Cardiac fibroblast (primary cell): ENCODE data around the gene CCDC136.

Source experiments
- DNase-seq, 2 donors: peaks; one replicate each; pipeline versions ENCODE4 v3.0.0 to v3.0.0-alpha.2; 2010; ENCODE audit warnings: low read depth in 2 of 2
- H3K4me3 ChIP-seq, 2 donors: replicated peaks in 1 of 2; 1 replicate in 1 of 2; 2 replicates in 1 of 2; pipeline ENCODE4 v1.5.1; 2011; ENCODE audit warnings: low read depth in 2 of 2, low read length in 2 of 2, mild to moderate bottlenecking in 2 of 2, moderate library complexity in 1 of 2
- CTCF ChIP-seq: IDR thresholded peaks from one replicate; pipeline ENCODE4 v1.5.1; 2011; ENCODE audit warnings: low read depth, mild to moderate bottlenecking, low read length, inconsistent platforms

The CCDC136 gene

GRCh38 chr7:128844777-128845311 is 53.1 kb downstream of the CCDC136 start:
- DNase-seq = no peak
- H3K4me3 ChIP-seq = no peak overlapping the region
- TF ChIP-seq CTCF = no peak

- no peak for TF ChIP-seq CTCF
- no peak for DNase-seq
- no peak overlapping the region for H3K4me3 ChIP-seq
Observed at GRCh38 chr7:128845475-128845874, 53.7 kb downstream of the CCDC136 start.

GRCh38 chr7:128845987-128846386 is 54.2 kb downstream of the CCDC136 start:
- H3K4me3 ChIP-seq = no peak overlapping the region
- TF ChIP-seq CTCF = no peak

GRCh38 chr7:128846781-128847444 is 55.1 kb downstream of the CCDC136 start:
- DNase-seq = no peak
- no peak overlapping the region for H3K4me3 ChIP-seq

More at GRCh38 chr7:128845987-128846386, 54.2 kb downstream of the CCDC136 start:
- DNase-seq = no peak

GRCh38 chr7:128847721-128848211 is 56.0 kb downstream of the CCDC136 start:
- no peak for DNase-seq
- no peak for TF ChIP-seq CTCF
- H3K4me3 ChIP-seq = no peak overlapping the region

More at GRCh38 chr7:128846781-128847444, 55.1 kb downstream of the CCDC136 start:
- no peak for TF ChIP-seq CTCF

- no peak overlapping the region for H3K4me3 ChIP-seq
- DNase-seq = no peak
- TF ChIP-seq CTCF = no peak
Observed at GRCh38 chr7:128848289-128849155, 56.8 kb downstream of the CCDC136 start.
